WERI-Rb-1 (cell line): ENCODE results near the gene RASGRP1.

ENCODE experiments used
- DNase-seq: peaks from one replicate; pipeline ENCODE4 v3.0.0-alpha.2; 2020
- H3K27ac ChIP-seq: fragments of 250-450 bp; sonication (Bioruptor Pico); 2 replicates; pipeline ENCODE4 v1.5.1; 2020; ENCODE audit warnings: mild to moderate bottlenecking, moderate library complexity
- H3K27me3 ChIP-seq: fragments of 250-450 bp; sonication (Bioruptor Pico); 2 replicates; pipeline ENCODE4 v1.5.1; 2021; ENCODE audit warnings: mild to moderate bottlenecking, low read depth, moderate library complexity; ENCODE audit not compliant: insufficient read depth, severe bottlenecking
- H3K36me3 ChIP-seq: fragments of 250-450 bp; sonication (Bioruptor Pico); 2 replicates; pipeline ENCODE4 v1.5.1; 2020; ENCODE audit warnings: mild to moderate bottlenecking, moderate library complexity
- H3K4me3 ChIP-seq: 2 replicates; pipeline ENCODE4 v1.5.1; 2011; ENCODE audit warnings: low read depth, mild to moderate bottlenecking, control low read depth, low read length
- H3K9me3 ChIP-seq: fragments of 250-450 bp; sonication (Bioruptor Pico); 2 replicates; pipeline ENCODE4 v1.5.1; 2021; ENCODE audit warnings: mild to moderate bottlenecking, moderate library complexity; ENCODE audit not compliant: severe bottlenecking
- TF ChIP-seq, protein P1 (sequence below): IDR thresholded peaks from 2 replicates; pipeline ENCODE4 v1.5.1; 2011; ENCODE audit warnings: low read depth, mild to moderate bottlenecking, control low read depth, inconsistent platforms, low read length

The RASGRP1 gene

DNA sequence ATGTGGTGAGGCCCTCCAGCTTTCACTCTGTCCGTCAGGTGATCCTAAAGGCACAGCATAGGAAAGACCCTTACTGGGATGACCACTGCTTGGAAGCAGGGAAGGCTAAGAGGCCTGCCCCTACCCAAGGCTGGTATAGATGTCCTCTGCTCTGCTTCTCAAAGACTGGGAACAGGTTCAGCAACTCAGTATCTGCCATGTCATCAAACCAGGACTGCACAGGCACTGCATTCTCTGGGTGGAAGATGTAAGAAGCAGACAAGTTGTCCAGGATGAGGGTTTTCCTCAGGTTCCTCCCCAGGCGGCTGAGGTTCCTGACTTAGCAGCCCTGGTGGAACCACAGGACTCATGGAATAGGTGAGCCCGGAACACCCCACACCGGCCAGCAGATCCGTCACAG is 106.0 kb downstream of the RASGRP1 start:
- H3K36me3 ChIP-seq = peaks cover 3% of the 10 kb centered on the region; the same call in 1 of the 2 replicates
- DNase-seq = no peak
- no peaks in the 10 kb centered on the region for H3K27me3 ChIP-seq
- H3K9me3 ChIP-seq = no peaks in the 10 kb centered on the region
- H3K4me3 ChIP-seq = no peak overlapping the region
- TF ChIP-seq, protein P1, sequence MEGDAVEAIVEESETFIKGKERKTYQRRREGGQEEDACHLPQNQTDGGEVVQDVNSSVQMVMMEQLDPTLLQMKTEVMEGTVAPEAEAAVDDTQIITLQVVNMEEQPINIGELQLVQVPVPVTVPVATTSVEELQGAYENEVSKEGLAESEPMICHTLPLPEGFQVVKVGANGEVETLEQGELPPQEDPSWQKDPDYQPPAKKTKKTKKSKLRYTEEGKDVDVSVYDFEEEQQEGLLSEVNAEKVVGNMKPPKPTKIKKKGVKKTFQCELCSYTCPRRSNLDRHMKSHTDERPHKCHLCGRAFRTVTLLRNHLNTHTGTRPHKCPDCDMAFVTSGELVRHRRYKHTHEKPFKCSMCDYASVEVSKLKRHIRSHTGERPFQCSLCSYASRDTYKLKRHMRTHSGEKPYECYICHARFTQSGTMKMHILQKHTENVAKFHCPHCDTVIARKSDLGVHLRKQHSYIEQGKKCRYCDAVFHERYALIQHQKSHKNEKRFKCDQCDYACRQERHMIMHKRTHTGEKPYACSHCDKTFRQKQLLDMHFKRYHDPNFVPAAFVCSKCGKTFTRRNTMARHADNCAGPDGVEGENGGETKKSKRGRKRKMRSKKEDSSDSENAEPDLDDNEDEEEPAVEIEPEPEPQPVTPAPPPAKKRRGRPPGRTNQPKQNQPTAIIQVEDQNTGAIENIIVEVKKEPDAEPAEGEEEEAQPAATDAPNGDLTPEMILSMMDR = no peak
- H3K27ac ChIP-seq = no peak overlapping the region

DNA sequence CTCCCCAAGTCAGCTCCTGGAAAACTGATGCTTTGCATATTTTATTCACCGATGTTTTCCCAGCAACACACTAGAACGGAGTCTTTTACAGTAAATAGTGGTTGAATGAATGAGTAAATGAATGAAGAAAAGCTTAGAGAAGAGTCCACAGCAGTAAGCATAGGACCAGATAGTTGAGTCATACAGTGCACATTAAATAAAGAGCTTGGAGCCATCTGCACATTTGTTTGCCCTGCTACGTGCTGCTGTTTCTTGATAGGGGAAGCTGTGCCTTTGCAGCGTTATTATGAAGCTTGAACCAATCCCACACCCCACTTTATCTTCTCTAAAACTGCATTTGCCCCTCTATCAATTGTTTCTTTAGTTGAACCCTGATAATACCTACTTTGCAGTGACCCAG is 109.5 kb downstream of the RASGRP1 start:
- TF ChIP-seq, protein P1 = no peak
- H3K9me3 ChIP-seq = no peaks in the 10 kb centered on the region
- no peak for DNase-seq
- H3K4me3 ChIP-seq = peak overlapping the region; percentile 87
- H3K27ac ChIP-seq = no peak overlapping the region
- H3K27me3 ChIP-seq = no peaks in the 10 kb centered on the region
- H3K36me3 ChIP-seq = peaks cover 3% of the 10 kb centered on the region; the same call in 1 of the 2 replicates

DNA sequence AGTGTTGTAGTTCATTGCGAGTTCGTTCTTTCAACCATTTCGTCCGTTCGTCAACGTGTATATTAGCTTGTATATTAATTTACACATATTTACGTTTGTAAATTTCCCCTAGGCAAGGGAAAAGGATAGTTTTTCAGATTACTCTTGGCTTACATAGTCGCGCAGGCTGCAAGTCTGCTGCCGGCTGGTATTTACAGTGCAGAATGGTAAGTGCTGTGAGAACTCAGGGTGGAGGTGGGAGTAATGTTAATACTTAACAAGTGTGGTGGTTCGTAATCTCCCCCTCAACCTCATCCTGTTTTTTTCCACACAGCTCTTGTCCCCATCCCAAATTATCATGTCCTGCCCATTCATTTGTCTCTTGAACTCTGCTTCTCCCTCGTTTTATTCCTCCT is 109.9 kb downstream of the RASGRP1 start:
- Histone ChIP-seq H3K4me3 (peak overlapping the region; percentile 87), H3K27ac (peak overlapping the region; percentile 93), H3K27me3 (no peaks in the 10 kb centered on the region), H3K9me3 (no peaks in the 10 kb centered on the region), H3K36me3 (peaks cover 3% of the 10 kb centered on the region; the same call in 1 of the 2 replicates)
- no peak for DNase-seq
- TF ChIP-seq, protein P1 = no peak

DNA sequence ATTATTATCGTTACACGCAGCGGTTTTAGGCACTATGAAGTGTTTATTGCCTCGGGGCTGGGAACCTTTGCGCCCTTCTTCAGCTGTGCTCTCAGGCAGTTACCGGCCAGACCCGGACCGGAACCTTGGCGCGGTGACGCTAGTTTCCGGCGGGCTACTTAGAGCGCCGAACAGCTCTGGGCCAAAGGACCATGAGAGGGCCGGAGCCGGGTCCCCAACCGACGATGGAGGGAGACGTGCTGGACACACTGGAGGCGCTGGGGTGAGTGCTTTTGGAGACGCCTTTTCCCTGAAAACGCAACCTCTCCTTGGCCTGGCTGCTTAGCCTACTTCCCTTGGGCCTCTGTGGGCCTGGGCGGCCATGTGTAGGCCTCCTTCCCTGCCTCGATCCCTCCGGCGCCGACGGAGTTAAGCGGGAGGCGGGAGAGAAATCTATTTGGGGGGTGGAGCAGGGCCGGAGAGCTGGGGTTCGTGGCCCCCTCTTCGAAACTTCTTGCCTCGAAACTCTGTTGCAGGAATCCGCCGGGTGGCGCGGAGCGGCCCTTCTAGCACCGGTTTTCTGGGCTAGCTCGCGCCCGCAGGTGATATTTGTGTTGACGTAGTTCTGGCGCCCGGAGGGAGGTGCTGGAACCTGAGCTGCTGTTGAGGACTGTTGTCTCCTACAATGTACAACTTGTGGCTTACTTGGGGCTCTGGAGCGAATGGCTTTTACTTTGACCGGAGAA is 110.5 kb downstream of the RASGRP1 start, which contains the start of gene FAM98B:
TSS of gene FAM98B (plus strand) at position 157 of the 725 bp plus-strand sequence. CDS start at position 192, 35 bp downstream.
- no peaks in the 10 kb centered on the region for H3K9me3 ChIP-seq
- DNase-seq = peak; percentile 90
- no peaks in the 10 kb centered on the region for H3K27me3 ChIP-seq
- peak within 1 kb of the TSS; percentile 87 for H3K4me3 ChIP-seq
- peaks cover 3% of the 10 kb centered on the region; the same call in 1 of the 2 replicates for H3K36me3 ChIP-seq
- H3K27ac ChIP-seq = peak within 1 kb of the TSS; percentile 93
- TF ChIP-seq, protein P1 = 0 out of 2 replicates have a peak, but pooled peaks have one; percentile 1

DNA sequence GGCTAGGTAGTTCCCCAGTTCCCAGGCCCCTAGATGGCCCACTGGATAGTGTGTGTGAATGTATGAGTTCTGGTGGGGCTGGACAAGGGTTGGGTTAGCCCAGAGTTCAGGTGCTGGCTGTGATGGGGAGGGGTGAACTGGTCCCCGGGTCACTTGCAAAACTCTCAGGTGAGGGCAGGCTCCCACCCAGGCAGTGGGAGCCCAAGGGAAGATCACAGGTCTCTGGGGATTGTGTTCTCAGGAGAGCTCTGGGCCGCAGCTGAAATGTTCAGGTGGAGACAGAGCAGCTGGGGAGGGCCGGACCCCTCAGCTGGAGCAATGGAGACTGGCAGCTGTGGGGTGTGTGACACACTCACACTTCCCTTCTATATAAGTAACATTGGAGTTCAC is 123.5 kb downstream of the RASGRP1 start:
- Histone ChIP-seq H3K27me3 (peaks cover 7% of the 10 kb centered on the region), H3K27ac (no peak overlapping the region), H3K36me3 (no peaks in the 10 kb centered on the region), H3K9me3 (no peaks in the 10 kb centered on the region), H3K4me3 (no peak overlapping the region)
- DNase-seq = no peak
- TF ChIP-seq, protein P1 = no peak
